ENCODE data around the gene STEAP3.

The STEAP3 gene

GRCh38 chr2:119304847-119305246 is 81.2 kb downstream of the STEAP3 start:
- DNase-seq = no peak

- DNase-seq = no peak
These were observed 82.0 kb downstream of the STEAP3 start for GRCh38 chr2:119305497-119306195.

- DNase-seq = no peak
These were observed 82.6 kb downstream of the STEAP3 start for GRCh38 chr2:119306196-119306590.

GRCh38 chr2:119307419-119308140 is 83.9 kb downstream of the STEAP3 start:
- DNase-seq = no peak

GRCh38 chr2:119308793-119309330 is 85.2 kb downstream of the STEAP3 start:
- no peak for DNase-seq

- no peak for DNase-seq
These were observed 87.7 kb downstream of the STEAP3 start for GRCh38 chr2:119311371-119311770.

- no peak for DNase-seq
These were observed 88.2 kb downstream of the STEAP3 start for GRCh38 chr2:119311831-119312230.
